WTC11 (cell line): Measurements from ENCODE around the gene LPCAT1. TPM values are rescaled to one million over a fixed set of nuclear protein-coding genes. Genes with fewer than 3 reads are reported as not detected.

Experiments used
- ATAC-seq: fragments of 200-7000 bp; cut with Tn5 transposase; 2 replicates; pipeline ENCODE4 v1.10.0; 2021; ENCODE audit warnings: mild to moderate bottlenecking, moderate library complexity
- CTCF ChIA-PET: fragments of 300-600 bp; sonication (Branson Sonifier 250); formaldehyde crosslinking; loops from one replicate; lab custom pipeline; 2021; ENCODE audit warnings: antibody characterized with exemption; lab: Charles Lee
- POLR2A ChIA-PET: fragments of 350-600 bp; sonication (Branson Sonifier 250); formaldehyde crosslinking; loops from one replicate; lab custom pipeline; 2021; ENCODE audit warnings: antibody characterized with exemption; lab: Charles Lee
- DNase-seq: peaks from one replicate; pipeline ENCODE4 v3.0.0; 2021; ENCODE audit warnings: low spot score
- H3K27ac Mint-ChIP-seq: 2 replicates; pipeline ENCODE4 v1.8.0; 2021; ENCODE audit warnings: mixed read lengths
- H3K27me3 Mint-ChIP-seq: 2 replicates; pipeline ENCODE4 v1.8.0; 2021; ENCODE audit warnings: low read depth, mild to moderate bottlenecking, moderate library complexity, mixed read lengths
- H3K36me3 Mint-ChIP-seq: 2 replicates; pipeline ENCODE4 v1.8.0; 2021; ENCODE audit warnings: mixed read lengths
- H3K4me1 Mint-ChIP-seq: 2 replicates; pipeline ENCODE4 v1.8.0; 2022; ENCODE audit warnings: mixed read lengths
- H3K4me3 Mint-ChIP-seq: 2 replicates; pipeline ENCODE4 v1.8.0; 2021; ENCODE audit warnings: mild to moderate bottlenecking, moderate library complexity, mixed read lengths
- H3K9me3 Mint-ChIP-seq: 2 replicates; pipeline ENCODE4 v1.8.0; 2021; ENCODE audit warnings: mixed read lengths
- ARID4B ChIP-seq: sonication (generic); formaldehyde crosslinking; IDR thresholded peaks from 2 replicates; pipeline ENCODE4 v1.8.0; 2023; ENCODE audit warnings: missing genetic modification reagents, mild to moderate bottlenecking, borderline replicate concordance
- E2F5 ChIP-seq: sonication (generic); formaldehyde crosslinking; IDR thresholded peaks from 2 replicates; pipeline ENCODE4 v1.8.1; 2022; ENCODE audit warnings: mild to moderate bottlenecking, moderate library complexity, missing genetic modification reagents
- GTF2I ChIP-seq: fragments of 250-450 bp; sonication (Bioruptor Pico); conservative IDR thresholded peaks from 2 replicates; pipeline ENCODE4 v1.4.0; 2021; ENCODE audit warnings: mild to moderate bottlenecking
- JAZF1 ChIP-seq: fragments of 250-450 bp; sonication (Bioruptor Pico); IDR thresholded peaks from 2 replicates; pipeline ENCODE4 v1.9.0; 2021; ENCODE audit warnings: moderate library complexity, mild to moderate bottlenecking, inconsistent platforms
- TEAD4 ChIP-seq: sonication (generic); formaldehyde crosslinking; IDR thresholded peaks from 2 replicates; pipeline ENCODE4 v1.8.0; 2022; ENCODE audit warnings: mild to moderate bottlenecking, missing genetic modification reagents
- total RNA-seq: library from RNA; stranded (reverse); gene quantifications from 3 replicates; pipeline ENCODE4 v1.2.3, GENCODE V29; 2021
- TF ChIP-seq, protein P1 (sequence below): sonication (generic); formaldehyde crosslinking; IDR thresholded peaks from 2 replicates; pipeline ENCODE4 v1.8.0; 2022; ENCODE audit warnings: mild to moderate bottlenecking, missing genetic modification reagents
- TF ChIP-seq, protein P2 (sequence below): fragments of 250-450 bp; sonication (Bioruptor Pico); IDR thresholded peaks from 2 replicates; pipeline ENCODE4 v1.9.0; 2021; ENCODE audit warnings: mild to moderate bottlenecking
- TF ChIP-seq, protein P3 (sequence below): sonication (generic); formaldehyde crosslinking; IDR thresholded peaks from 2 replicates; pipeline ENCODE4 v1.8.0; 2023; ENCODE audit warnings: mild to moderate bottlenecking, missing genetic modification reagents

Gene LPCAT1
- total RNA-seq, 1 experiment from 2014 or later = 206 TPM

DNA sequence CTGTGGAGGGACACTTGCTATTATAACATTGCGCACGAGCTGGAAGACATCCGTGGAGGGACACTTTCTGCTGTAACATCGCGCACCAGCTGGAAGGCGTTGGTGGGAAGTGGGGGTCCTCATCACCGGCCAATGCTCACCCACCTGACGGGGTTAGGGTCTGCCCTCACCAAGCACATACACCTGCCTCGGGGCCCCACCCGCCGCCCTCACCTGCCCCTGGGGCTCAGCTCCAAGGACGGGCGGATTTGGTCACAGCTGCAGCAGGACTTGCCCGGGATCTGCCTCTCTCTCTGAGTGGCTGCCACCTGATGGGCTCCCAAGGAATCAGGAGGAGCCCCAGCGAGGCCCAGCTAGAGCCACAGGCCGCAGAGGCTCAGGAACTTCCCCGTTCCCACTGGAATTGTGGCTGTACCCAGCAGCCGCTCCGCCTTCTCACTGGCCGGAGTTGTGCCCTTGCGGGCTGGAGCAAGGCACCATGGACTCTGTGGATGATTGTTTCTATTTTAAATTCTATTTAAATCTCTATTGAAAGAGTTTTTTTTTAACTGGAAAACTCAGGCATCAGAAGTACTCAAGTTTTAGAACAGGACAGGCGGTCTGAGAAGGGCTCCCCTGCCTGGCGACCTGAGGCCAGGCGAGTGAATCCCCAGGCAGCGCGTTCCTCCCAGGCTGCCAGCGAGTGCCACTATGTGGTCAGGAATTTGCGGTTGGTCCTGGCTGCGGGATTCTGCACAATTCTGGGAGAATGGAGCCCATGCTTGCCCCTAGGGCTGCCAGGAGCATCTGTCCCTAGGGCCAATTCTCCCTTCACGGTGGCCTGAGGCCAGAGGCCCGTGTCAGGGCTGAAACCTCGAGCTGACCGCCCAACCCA lies 39.7 kb downstream of the LPCAT1 start (continued):
- no peak for TF ChIP-seq E2F5 (CRISPR knock-in tag)

GRCh38 chr5:1483064-1483463 lies 40.7 kb downstream of the LPCAT1 start:
- peaks cover 5% of the 10 kb centered on the region for H3K4me1 Mint-ChIP-seq
- CTCF ChIA-PET = interaction anchor here (0.8 to 2.0 kb wide), 2 partner anchors 15 to 162 kb away, joined by 3 to 8 read pairs; no protein-coding TSS in a partner anchor
- no peak overlapping the region for H3K4me3 Mint-ChIP-seq
- POLR2A ChIA-PET = no interaction called here
- H3K27ac Mint-ChIP-seq = peak overlapping the region; percentile 84
- no peak for DNase-seq
- no peaks in the 10 kb centered on the region for H3K9me3 Mint-ChIP-seq
- no peaks in the 10 kb centered on the region for H3K27me3 Mint-ChIP-seq
- TF ChIP-seq, protein P1, sequence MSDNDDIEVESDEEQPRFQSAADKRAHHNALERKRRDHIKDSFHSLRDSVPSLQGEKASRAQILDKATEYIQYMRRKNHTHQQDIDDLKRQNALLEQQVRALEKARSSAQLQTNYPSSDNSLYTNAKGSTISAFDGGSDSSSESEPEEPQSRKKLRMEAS (CRISPR knock-in tag) = no peak
- no peak for TF ChIP-seq ARID4B (CRISPR knock-in tag)
- peaks cover 42% of the 10 kb centered on the region for H3K36me3 Mint-ChIP-seq
- no peak for ATAC-seq

DNA sequence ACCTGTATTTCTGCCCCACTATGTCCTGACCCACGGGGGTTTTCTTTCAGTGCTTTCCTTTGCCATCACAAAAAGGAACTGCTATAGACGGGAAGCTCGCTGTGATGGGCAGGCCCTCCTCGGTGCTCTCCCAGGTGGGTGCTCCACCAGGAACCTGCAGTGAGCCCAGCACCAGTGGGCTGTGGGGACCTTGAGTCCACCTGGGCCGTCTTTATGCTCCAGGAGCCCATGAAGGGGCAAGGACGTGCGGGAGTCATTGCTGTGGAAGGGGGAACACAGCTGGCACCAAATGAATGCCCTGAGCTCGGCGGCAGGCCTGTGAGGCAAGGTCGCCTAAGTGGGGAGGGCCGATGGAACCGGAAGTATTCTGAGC lies 41.8 kb downstream of the LPCAT1 start:
- Mint-ChIP-seq H3K4me3 (no peak overlapping the region), H3K9me3 (no peaks in the 10 kb centered on the region), H3K27me3 (no peaks in the 10 kb centered on the region), H3K4me1 (peaks cover 5% of the 10 kb centered on the region), H3K27ac (peak overlapping the region; percentile 53), H3K36me3 (peaks cover 43% of the 10 kb centered on the region)
- CTCF ChIA-PET = interaction anchor here (2.0 kb wide), 1 partner anchor 14 kb away, joined by 8 read pairs; no protein-coding TSS in a partner anchor
- TF ChIP-seq GTF2I (CRISPR knock-in tag) (no peak), JAZF1 (CRISPR knock-in tag) (no peak), TEAD4 (CRISPR knock-in tag) (no peak)
- TF ChIP-seq, protein P2, sequence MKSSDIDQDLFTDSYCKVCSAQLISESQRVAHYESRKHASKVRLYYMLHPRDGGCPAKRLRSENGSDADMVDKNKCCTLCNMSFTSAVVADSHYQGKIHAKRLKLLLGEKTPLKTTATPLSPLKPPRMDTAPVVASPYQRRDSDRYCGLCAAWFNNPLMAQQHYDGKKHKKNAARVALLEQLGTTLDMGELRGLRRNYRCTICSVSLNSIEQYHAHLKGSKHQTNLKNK (CRISPR knock-in tag) = no peak
- TF ChIP-seq, protein P3, sequence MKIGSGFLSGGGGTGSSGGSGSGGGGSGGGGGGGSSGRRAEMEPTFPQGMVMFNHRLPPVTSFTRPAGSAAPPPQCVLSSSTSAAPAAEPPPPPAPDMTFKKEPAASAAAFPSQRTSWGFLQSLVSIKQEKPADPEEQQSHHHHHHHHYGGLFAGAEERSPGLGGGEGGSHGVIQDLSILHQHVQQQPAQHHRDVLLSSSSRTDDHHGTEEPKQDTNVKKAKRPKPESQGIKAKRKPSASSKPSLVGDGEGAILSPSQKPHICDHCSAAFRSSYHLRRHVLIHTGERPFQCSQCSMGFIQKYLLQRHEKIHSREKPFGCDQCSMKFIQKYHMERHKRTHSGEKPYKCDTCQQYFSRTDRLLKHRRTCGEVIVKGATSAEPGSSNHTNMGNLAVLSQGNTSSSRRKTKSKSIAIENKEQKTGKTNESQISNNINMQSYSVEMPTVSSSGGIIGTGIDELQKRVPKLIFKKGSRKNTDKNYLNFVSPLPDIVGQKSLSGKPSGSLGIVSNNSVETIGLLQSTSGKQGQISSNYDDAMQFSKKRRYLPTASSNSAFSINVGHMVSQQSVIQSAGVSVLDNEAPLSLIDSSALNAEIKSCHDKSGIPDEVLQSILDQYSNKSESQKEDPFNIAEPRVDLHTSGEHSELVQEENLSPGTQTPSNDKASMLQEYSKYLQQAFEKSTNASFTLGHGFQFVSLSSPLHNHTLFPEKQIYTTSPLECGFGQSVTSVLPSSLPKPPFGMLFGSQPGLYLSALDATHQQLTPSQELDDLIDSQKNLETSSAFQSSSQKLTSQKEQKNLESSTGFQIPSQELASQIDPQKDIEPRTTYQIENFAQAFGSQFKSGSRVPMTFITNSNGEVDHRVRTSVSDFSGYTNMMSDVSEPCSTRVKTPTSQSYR (CRISPR knock-in tag) = no peak
- POLR2A ChIA-PET = no interaction called here
- no peak for ATAC-seq
- DNase-seq = no peak
